GM19463 (cell line): ENCODE measurements around the gene GOLGA6L10.
"Not testable (repeated sequence)": the region's sequence is repeated elsewhere in the genome, so short reads cannot be mapped to it uniquely, and the experiment has no call there.

Source experiments
- ATAC-seq: cut with Tn5 transposase; IDR thresholded peaks from one replicate; pipeline ENCODE4 v1.9.1; 2021; ENCODE audit warnings: mild to moderate bottlenecking, moderate library complexity; ENCODE audit not compliant: unreplicated experiment

Gene GOLGA6L10

DNA sequence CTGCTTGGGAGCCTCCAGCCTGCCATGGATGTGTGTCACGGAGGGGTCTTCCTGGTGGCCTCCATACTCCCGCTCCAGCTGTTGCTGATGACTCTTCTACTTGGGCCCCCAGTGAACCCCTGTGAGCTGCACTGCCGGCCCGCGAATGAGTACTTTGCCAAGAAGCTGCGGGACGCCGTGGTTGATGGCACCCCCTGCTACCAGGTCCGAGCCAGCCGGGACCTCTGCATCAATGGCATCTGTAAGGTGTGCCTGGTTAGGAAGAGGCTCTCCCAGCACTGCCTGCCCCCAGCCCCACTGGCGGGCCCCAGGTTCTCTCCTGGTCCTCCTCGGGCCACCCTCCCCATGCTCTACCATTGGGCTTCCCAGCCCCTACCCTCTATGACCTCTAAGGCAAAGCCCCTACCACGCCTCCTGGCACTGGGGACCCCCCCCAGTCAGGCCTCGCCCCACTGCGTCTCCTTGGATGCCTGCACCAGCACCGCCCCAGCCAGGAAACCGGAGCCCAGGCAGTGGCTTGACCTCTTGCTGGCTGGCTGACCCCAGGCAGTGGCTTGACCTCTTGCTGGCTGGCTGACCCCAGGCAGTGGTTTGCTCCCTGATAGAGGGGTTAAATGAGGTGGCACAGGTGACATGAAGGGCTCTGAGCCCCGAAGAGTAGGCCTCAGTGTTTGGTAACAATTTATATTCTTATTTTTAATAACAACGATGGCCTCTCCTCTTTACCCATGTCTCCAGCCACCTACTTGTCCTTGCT, 29.6 kb downstream of the GOLGA6L10 start:
- not testable (repeated sequence) for ATAC-seq

DNA sequence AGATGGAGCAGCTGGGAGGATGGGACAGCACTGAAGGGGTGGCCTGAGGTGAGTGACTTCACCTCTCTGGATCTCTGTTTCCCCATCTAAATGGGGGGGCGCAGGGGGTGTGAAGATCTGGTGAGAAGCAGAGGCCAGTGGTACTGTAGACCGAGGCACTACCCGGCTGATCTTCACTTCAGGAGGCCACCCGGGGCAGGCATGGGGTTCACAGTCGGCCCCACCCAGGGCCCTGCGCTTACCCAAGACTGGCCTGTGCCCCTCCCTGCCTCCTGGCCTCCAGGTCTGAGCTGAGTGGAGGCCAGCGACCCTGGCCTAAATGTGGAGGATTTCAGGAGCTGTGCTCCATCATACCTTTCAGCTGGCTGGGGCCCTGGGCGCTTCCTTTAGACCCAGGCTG, 31.0 kb downstream of the GOLGA6L10 start:
- not testable (repeated sequence) for ATAC-seq

DNA sequence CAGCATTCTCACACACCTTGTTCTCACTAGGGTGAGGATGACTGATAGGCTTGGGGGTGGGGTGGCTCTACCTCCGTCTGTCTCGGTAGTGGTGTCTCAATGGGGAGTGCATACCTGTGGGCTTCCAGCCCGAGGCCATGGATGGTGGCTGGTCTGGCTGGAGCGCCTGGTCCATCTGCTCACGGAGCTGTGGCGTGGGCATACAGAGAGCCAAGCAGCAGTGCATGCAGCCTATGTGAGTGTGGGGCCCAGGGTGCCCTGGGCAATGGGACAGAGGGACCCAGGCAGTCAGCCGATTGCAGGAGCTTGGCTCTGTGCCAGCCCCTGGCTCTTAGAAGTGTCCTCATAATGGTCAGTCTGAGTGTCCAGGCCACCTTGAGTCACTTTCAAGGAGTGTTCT, 31.8 kb downstream of the GOLGA6L10 start:
- ATAC-seq = not testable (repeated sequence)

GRCh38 chr15:82317091-82317489, 32.2 kb downstream of the GOLGA6L10 start:
- no peak for ATAC-seq

- not testable (repeated sequence) for ATAC-seq
Observed at GRCh38 chr15:82316247-82317090, 32.8 kb downstream of the GOLGA6L10 start.

DNA sequence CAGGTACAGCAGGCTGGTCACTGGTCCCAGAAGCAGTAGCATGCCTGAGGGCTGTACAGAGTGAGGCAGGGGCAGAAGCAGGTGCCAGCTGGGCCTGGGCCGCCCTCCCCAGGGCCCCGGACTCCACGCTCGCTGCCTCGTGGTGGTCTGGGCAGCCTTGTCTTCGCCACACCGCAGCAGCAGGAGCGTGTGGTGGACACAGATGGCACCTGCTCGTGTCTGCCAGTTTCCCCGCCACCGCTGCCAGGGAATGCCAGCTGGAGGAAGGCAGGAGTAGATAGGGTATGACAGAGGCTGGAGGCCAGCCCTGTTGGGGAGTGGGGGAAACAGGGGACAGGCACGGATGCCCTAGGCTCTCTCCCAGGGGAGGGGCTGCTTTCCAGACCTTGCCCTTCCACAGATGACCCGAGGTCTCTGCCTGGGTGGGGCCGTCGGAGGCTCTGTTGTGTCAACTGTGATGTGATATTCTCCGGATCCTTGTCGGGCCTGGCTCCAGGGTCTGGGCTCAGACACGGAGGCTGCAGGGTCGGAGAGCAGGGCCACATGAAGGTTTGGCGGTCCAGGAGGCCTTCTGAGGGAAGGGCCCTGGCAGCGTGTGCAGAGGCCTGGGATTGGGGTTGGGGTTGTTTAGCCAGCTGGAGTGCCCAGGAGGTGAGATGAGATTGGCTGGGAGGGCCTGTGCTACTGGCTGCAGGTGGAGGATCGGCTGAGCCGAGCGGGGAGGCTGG, 33.6 kb downstream of the GOLGA6L10 start:
- ATAC-seq = no peak

DNA sequence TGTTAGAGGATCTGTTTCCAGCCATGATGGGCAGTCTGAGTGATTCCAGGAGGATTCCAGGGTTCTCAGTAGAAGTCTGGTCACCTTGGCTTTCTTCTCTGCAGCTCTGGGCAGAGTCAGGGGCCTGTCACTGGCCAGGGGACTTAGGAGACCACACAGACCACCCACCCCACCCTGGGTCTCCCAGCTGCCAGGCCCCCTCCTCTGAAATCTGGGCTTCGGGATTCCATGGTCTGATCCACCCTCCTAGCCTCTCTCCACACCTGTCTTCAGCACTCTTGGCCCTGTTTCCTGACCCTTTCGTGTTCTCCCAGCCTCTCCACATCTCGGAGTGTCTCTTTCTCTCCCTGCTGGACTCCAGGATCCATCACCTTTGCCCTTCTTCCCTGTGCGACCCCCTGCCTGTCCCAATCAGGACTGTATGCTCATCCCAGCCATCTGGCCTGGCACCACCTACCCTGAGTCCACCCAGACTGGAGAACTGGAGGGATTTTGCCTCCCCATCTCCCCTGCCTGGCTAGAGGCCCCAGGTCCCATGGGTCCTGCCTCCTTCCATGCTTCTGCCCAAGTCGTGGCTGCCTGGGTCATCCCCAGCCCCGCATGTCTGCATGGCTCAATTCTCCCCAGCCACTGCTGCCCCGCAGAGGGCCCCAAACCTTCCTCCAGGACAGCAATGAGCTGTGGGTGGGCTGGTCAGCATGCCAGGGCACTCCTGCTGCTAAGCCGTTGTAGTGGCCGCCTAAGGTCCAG, 34.3 kb downstream of the GOLGA6L10 start:
- no peak for ATAC-seq

DNA sequence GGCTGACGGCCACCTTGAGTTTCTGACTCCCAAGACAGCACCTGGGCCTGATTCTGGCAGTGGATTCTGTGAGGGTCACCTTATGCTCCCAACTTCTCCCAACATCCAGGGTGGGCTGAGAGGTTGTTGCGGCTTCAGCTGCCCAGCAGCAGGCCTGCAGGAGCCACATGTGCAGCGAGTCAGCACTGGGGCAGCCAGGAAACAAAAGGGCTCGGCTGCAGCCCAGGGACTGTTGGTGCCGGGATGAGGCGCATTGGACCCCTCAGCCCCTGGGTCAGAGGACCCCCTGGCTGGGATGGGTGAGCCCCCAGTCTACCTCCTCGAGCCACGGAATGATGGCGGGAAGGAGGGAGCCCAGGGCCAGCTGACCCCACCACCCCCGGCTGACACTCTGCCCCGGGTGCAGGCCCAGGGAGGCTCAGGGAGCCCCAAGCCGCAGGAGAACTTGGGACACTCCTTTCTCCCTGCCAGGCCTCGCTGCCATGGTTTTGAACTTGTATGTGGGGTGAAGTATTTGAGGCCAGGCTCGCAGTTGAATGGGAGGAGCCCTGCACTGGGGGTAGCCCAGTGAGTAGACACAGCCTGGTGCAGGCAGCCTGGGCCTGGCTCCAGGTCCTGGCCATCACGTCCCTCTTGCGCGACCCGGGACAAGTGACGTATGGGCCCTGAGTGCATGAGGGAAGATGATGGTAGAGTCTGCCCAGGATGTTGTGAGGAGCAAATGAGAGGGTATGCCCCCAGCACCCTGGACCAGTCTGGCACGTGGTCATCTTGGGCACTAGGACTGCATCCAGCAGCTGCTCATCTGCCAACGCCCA, 35.1 kb downstream of the GOLGA6L10 start:
- ATAC-seq = not testable (repeated sequence)

- ATAC-seq = no peak
Observed at GRCh38 chr15:82313446-82313845, 35.8 kb downstream of the GOLGA6L10 start.

GRCh38 chr15:82312586-82313349, 36.5 kb downstream of the GOLGA6L10 start:
- ATAC-seq = no peak

DNA sequence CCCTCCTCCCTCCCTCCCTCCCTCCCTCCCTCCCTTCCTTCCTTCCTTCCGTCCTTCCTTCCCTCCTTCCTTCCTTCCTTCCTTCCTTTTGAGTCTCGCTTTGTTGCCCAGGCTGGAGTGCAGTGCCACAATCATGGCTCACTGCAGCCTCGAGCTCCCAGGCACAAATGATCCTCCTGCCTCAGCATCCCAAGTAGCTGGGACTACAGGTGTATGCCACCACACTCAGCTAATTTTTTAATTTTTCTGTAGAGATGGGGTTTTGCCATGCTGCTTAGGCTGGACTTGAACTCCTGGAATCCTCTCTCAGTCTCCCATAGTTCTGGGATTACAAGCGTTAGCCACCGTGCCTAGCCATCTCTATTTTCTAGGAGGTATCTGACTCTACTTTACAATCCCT, 38.0 kb downstream of the GOLGA6L10 start:
- not testable (repeated sequence) for ATAC-seq

DNA sequence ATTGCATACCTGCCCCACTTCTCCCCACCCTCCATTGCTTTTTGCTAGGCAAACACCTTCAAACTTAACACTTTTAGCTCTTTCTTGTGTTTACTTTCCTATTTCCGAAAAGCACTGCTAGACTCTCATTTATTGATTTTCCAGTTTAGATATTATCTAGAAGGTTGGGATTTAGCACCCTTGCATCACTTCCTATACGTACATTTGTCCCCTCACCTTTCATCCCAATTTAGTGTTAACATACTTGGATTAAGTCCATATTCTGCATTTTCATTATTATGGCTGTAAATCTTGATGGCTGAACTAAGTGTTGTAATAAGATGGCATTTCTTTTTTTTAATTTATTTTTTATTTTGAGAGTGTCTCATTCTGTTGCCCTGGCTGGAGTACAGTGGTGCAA, 39.5 kb downstream of the GOLGA6L10 start:
- ATAC-seq = no peak

- no peak for ATAC-seq
Observed at GRCh38 chr15:82307714-82308081, 41.6 kb downstream of the GOLGA6L10 start.

DNA sequence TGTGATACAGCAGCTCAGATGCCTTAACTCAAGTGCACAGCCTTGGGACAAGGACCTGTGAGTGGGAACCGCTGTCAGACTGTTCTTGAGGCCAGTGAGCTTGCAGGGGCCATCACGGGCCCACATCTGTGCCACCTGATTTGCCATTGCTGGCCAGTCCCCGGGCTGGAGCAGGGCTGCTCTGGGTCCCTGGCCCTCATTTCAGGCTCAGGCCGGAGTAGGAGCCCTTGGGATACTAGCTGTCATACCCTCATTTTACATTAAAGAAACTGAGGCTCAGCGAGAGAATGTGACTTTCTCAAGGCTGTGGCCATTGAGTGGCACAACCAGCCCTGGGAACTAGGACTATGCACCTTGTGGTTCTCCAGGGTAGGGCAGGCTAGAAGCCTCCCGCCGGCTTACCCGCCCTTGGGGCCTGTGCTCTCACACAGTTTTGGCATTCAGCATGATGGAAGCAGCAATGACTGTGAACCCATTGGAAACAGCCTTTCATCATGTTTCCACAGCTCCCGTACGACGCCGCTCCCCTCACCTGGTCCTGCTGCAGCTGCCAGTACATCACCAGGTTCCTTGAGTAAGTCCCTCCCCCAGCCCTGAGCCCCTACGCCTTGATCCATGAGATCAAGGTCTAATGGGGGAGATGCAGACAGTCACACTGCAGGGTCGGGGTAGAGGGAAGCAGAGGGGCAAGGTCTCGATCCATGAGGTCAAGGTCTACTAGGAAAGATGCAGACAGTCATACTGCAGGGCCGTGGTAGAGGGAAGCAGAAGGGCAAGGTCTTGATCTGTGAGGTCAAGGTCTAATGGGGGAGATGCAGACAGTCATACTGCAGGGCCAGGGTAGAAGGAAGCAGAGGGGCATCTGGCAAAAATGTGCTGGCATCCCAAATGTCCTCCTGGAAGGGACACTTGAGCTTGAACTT, 42.2 kb downstream of the GOLGA6L10 start:
- ATAC-seq = no peak

DNA sequence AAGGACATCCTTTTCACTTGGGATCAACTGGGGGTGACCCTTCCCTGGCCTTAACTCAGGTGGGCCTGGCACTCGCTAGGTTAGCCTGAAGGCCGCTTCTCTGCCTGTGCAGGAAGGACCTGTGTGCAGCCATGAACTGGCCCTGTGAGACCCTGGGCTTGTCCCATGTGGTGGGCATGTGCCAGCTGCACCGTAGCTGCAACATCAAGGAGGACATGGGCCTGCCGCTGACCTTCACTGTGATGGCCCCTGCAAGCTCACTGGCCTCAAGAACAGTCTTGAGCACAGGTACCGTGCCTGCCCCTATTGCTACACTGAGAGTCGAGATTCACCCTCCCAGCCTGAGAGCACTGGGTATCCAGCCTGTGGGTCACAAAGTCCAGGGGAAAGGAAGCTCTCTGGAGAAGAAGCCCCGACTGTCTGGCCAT, 43.6 kb downstream of the GOLGA6L10 start:
- ATAC-seq = no peak

GRCh38 chr15:82304778-82305090, 44.5 kb downstream of the GOLGA6L10 start:
- ATAC-seq = no peak

- ATAC-seq = no peak
Observed at GRCh38 chr15:82303956-82304777, 45.1 kb downstream of the GOLGA6L10 start.
